Measurements from ENCODE around the gene CLINT1.
A peak's percentile ranks its signal among the peaks of the same experiment; 100 is the strongest.

Gene CLINT1

GRCh38 chr5:157818368-157818767 lies 40.6 kb downstream of the CLINT1 start:
- no peak for DNase-seq

- no peak for DNase-seq
These were observed 41.0 kb downstream of the CLINT1 start for GRCh38 chr5:157817928-157818327.

- DNase-seq = peak in 1 of 2 experiments; percentile 18
These were observed 41.6 kb downstream of the CLINT1 start for GRCh38 chr5:157817387-157817702.

- DNase-seq = peak; percentile 5 to 35
These were observed 42.1 kb downstream of the CLINT1 start for GRCh38 chr5:157816682-157817386.

- DNase-seq = no peak
These were observed 46.9 kb downstream of the CLINT1 start for GRCh38 chr5:157812086-157812485.

GRCh38 chr5:157808043-157808442 lies 50.9 kb downstream of the CLINT1 start:
- DNase-seq = no peak

GRCh38 chr5:157802736-157803135 lies 56.2 kb downstream of the CLINT1 start:
- DNase-seq = no peak

- no peak for DNase-seq
These were observed 58.8 kb downstream of the CLINT1 start for GRCh38 chr5:157800137-157800536.

- no peak for DNase-seq
These were observed 59.4 kb downstream of the CLINT1 start for GRCh38 chr5:157799578-157799977.

- no peak for DNase-seq
These were observed 65.6 kb downstream of the CLINT1 start for GRCh38 chr5:157793301-157793700.

- no peak for DNase-seq
These were observed 73.1 kb downstream of the CLINT1 start for GRCh38 chr5:157785801-157786200.

- no peak for DNase-seq
These were observed 79.7 kb downstream of the CLINT1 start for GRCh38 chr5:157779221-157779620.

- DNase-seq = no peak
These were observed 80.7 kb downstream of the CLINT1 start for GRCh38 chr5:157778121-157778805.

GRCh38 chr5:157772127-157772526 lies 86.8 kb downstream of the CLINT1 start:
- DNase-seq = no peak

GRCh38 chr5:157770665-157771064 lies 88.3 kb downstream of the CLINT1 start:
- DNase-seq = no peak

GRCh38 chr5:157767689-157768088 lies 91.3 kb downstream of the CLINT1 start:
- DNase-seq = no peak

GRCh38 chr5:157766902-157767301 lies 92.0 kb downstream of the CLINT1 start:
- DNase-seq = no peak

GRCh38 chr5:157766442-157766841 lies 92.5 kb downstream of the CLINT1 start:
- no peak for DNase-seq

- no peak for DNase-seq
These were observed 94.4 kb downstream of the CLINT1 start for GRCh38 chr5:157764531-157764930.

GRCh38 chr5:157761690-157762621 lies 97.0 kb downstream of the CLINT1 start:
- DNase-seq = peak; percentile 22 to 79

GRCh38 chr5:157758706-157759105 lies 100.2 kb downstream of the CLINT1 start:
- no peak for DNase-seq

- no peak for DNase-seq
These were observed 102.8 kb downstream of the CLINT1 start for GRCh38 chr5:157756122-157756521.

- no peak for DNase-seq
These were observed 108.6 kb downstream of the CLINT1 start for GRCh38 chr5:157750320-157750719.

GRCh38 chr5:157749462-157749799 lies 109.5 kb downstream of the CLINT1 start:
- DNase-seq = no peak

Measured in NCI-H446 (cell line).